Neural progenitor cell (in vitro differentiated cells): ENCODE measurements around the gene RFK.

Experiments
- CTCF ChIP-seq: fragments of 200-600 bp; sonication (generic); IDR thresholded peaks from 2 replicates; pipeline ENCODE4 v1.5.1; 2017; ENCODE audit warnings: antibody characterized with exemption, mild to moderate bottlenecking
- EZH2phosphoT487 ChIP-seq: fragments of 200-600 bp; sonication (generic); IDR thresholded peaks from 2 replicates; pipeline ENCODE4 v1.6.1; 2017; ENCODE audit warnings: antibody characterized with exemption

DNA sequence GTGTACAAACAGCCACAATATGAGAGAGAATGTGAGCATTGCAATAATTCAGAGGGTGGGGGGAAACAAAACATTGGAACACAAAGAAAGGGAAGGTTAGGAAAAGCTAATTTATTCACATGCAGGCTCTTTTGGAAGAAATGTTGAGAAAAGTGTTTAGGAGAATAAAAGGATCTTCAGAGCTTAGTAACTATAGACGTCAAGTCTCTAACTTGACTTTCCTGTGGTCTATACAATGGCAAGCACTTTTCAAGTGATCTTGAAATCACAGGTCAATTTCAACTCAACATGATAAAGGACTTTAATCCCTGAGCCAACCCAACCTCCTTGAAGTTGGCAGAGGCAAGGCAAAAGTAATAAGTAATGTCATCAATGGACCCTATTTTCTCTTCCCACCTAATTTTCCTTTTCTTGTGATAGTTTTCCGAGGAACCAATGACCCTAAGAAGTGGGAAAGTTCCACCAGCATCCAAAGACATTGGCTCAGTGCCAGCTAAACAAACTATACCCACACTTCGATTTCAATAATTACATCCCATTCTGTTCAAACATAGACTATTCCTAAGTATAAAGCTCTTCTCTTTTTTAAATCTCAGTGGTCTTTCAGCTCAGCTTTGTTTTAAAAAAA lies 23.7 kb downstream of the RFK start:
- TF ChIP-seq CTCF, result no peak
- no peak for TF ChIP-seq EZH2phosphoT487
